ENCODE data around the gene LRRC72.

The LRRC72 gene

GRCh38 chr7:16526742-16527540 is at the start of gene LRRC72:
Gene LRRC72 (plus strand): TSS chr7:16526825. CDS start chr7:16526953, 128 bp downstream.
- Histone ChIP-seq H3K9me3 (ENCODE audit: control insufficient read depth, insufficient read depth, low read length) (no peaks in the 10 kb centered on the region), H3K4me3 (ENCODE audit: low read length) (no peak within 1 kb of the TSS), H3K27ac (ENCODE audit: low read length) (no peak within 1 kb of the TSS), H3K4me1 (ENCODE audit: control insufficient read depth, insufficient read depth, low read length) (peaks cover 1% of the 10 kb centered on the region; the same call in 1 of the 2 replicates), H3K36me3 (ENCODE audit: control insufficient read depth, insufficient read depth, low read length) (no peaks in the 10 kb centered on the region), H3K27me3 (ENCODE audit: control insufficient read depth, insufficient read depth, low read length) (no peaks in the 10 kb centered on the region)
- WGBS (ENCODE audit: insufficient coverage, insufficient read length): no CpG with 5 or more reads among the region's 31 CpGs
- DNase-seq (ENCODE audit: low read depth, low spot score): no peak

GRCh38 chr7:16479161-16479560 is 47.5 kb upstream of the LRRC72 start:
- H3K27ac ChIP-seq (ENCODE audit: low read length): no peak overlapping the region
- no peaks in the 10 kb centered on the region for H3K4me1 ChIP-seq (ENCODE audit: control insufficient read depth, insufficient read depth, low read length)
- H3K36me3 ChIP-seq (ENCODE audit: control insufficient read depth, insufficient read depth, low read length): no peaks in the 10 kb centered on the region
- no peaks in the 10 kb centered on the region for H3K27me3 ChIP-seq (ENCODE audit: control insufficient read depth, insufficient read depth, low read length)
- no peak overlapping the region for H3K4me3 ChIP-seq (ENCODE audit: low read length)
- H3K9me3 ChIP-seq (ENCODE audit: control insufficient read depth, insufficient read depth, low read length): no peaks in the 10 kb centered on the region
- no CpG with 5 or more reads among the region's 4 CpGs for WGBS (ENCODE audit: insufficient coverage, insufficient read length)
- no peak for DNase-seq (ENCODE audit: low read depth, low spot score)

- no peaks in the 10 kb centered on the region for H3K27me3 ChIP-seq (ENCODE audit: control insufficient read depth, insufficient read depth, low read length)
- WGBS (ENCODE audit: insufficient coverage, insufficient read length): 100% methylated on average over 4 of the region's 7 CpGs
Measured at GRCh38 chr7:16479591-16479990, 47.0 kb upstream of the LRRC72 start.

DNA sequence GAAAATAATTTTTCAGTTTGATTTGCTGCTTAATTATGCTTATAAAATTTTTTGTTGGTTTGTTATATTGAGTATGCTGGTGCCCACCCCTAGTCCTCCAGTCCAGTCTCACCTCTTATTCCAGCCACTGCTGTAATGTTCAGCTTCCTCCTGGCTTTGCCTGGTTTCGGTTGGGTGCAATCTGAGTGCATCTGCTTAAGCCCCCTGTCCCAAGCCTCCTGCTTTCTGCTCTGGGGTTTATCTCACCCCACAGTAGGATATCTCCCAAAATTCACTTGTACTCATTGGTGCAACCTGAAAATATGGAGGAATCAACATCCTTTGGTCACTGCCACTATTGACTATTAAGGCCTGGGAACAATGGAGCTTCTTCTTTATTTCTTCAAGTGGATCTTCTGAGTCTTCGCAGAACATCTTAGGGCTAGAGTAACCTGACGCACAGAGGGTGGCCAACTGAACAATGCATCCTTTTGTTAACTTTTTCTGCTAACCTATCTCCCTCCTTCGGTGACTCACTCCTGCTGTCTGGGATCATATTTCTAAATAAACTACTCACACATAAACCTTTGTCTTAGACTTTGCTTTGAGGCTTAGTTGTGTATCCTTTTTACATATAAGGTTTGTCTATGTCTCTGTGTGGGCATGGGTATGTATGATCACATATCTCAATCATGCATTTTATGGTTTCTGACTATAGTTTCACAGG is 42.0 kb upstream of the LRRC72 start:
- H3K27ac ChIP-seq (ENCODE audit: low read length): no peak overlapping the region
- H3K4me1 ChIP-seq (ENCODE audit: control insufficient read depth, insufficient read depth, low read length): no peaks in the 10 kb centered on the region
- no peaks in the 10 kb centered on the region for H3K27me3 ChIP-seq (ENCODE audit: control insufficient read depth, insufficient read depth, low read length)
- H3K36me3 ChIP-seq (ENCODE audit: control insufficient read depth, insufficient read depth, low read length): no peaks in the 10 kb centered on the region
- WGBS (ENCODE audit: insufficient coverage, insufficient read length): no CpG with 5 or more reads among the region's 4 CpGs
- DNase-seq (ENCODE audit: low read depth, low spot score): no peak
- no peak overlapping the region for H3K4me3 ChIP-seq (ENCODE audit: low read length)
- H3K9me3 ChIP-seq (ENCODE audit: control insufficient read depth, insufficient read depth, low read length): no peaks in the 10 kb centered on the region

More at GRCh38 chr7:16479591-16479990, 47.0 kb upstream of the LRRC72 start:
- Histone ChIP-seq H3K4me1 (ENCODE audit: control insufficient read depth, insufficient read depth, low read length) (no peaks in the 10 kb centered on the region), H3K4me3 (ENCODE audit: low read length) (no peak overlapping the region), H3K27ac (ENCODE audit: low read length) (no peak overlapping the region), H3K36me3 (ENCODE audit: control insufficient read depth, insufficient read depth, low read length) (no peaks in the 10 kb centered on the region), H3K9me3 (ENCODE audit: control insufficient read depth, insufficient read depth, low read length) (no peaks in the 10 kb centered on the region)
- DNase-seq (ENCODE audit: low read depth, low spot score): no peak

DNA sequence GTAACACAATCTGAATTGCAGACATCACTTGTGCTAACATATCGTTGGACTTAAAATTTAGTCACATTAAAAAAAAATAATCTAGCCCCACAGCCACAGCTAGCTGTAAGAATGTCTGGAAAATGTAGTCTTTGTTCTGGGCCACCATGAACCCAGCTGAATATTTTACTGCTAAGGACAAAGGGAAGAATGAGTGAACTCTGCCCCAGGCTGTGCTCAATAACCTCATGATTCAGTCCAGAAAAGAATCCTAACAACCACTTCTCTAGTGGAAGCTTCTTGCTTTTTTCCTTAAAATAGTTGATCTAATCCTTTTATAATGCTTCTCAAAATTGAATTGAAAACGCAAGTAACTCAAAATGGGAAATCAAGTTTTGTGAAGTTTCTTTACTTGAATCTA is 35.5 kb upstream of the LRRC72 start:
- Histone ChIP-seq H3K4me1 (ENCODE audit: control insufficient read depth, insufficient read depth, low read length) (no peaks in the 10 kb centered on the region), H3K36me3 (ENCODE audit: control insufficient read depth, insufficient read depth, low read length) (no peaks in the 10 kb centered on the region), H3K9me3 (ENCODE audit: control insufficient read depth, insufficient read depth, low read length) (no peaks in the 10 kb centered on the region), H3K27ac (ENCODE audit: low read length) (no peak overlapping the region), H3K4me3 (ENCODE audit: low read length) (no peak overlapping the region), H3K27me3 (ENCODE audit: control insufficient read depth, insufficient read depth, low read length) (no peaks in the 10 kb centered on the region)
- WGBS (ENCODE audit: insufficient coverage, insufficient read length): no CpG with 5 or more reads among the region's 2 CpGs
- no peak for DNase-seq (ENCODE audit: low read depth, low spot score)

DNA sequence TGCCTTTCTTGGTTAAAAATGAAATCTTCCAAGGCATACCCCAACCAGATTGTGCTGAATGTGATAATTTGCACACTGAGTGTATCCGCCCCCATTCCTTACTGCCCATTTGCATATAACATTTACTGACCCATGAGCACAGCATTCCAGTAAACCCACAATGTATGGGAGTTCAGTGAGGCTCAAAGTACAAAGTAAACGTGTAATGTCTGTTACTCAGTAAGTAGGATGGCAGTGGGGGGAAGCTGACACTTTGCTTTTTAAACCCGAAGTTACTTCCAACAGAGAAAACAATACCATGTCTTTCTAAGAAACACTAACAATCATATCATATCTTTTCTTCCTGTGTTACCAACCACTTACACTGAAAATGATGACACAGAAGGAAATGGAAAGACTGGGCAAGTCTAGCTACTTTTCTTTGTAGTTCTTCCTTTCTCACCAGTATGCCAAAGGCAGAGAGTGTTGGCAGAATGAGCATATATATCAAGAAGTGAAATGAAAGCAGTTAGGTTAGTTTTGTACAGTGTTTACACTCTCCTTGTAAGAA is 34.0 kb upstream of the LRRC72 start:
- Histone ChIP-seq H3K9me3 (ENCODE audit: control insufficient read depth, insufficient read depth, low read length) (no peaks in the 10 kb centered on the region), H3K36me3 (ENCODE audit: control insufficient read depth, insufficient read depth, low read length) (no peaks in the 10 kb centered on the region), H3K27me3 (ENCODE audit: control insufficient read depth, insufficient read depth, low read length) (no peaks in the 10 kb centered on the region), H3K27ac (ENCODE audit: low read length) (no peak overlapping the region), H3K4me3 (ENCODE audit: low read length) (no peak overlapping the region), H3K4me1 (ENCODE audit: control insufficient read depth, insufficient read depth, low read length) (no peaks in the 10 kb centered on the region)
- DNase-seq (ENCODE audit: low read depth, low spot score): no peak
- WGBS (ENCODE audit: insufficient coverage, insufficient read length): no CpG with 5 or more reads among the region's 3 CpGs

DNA sequence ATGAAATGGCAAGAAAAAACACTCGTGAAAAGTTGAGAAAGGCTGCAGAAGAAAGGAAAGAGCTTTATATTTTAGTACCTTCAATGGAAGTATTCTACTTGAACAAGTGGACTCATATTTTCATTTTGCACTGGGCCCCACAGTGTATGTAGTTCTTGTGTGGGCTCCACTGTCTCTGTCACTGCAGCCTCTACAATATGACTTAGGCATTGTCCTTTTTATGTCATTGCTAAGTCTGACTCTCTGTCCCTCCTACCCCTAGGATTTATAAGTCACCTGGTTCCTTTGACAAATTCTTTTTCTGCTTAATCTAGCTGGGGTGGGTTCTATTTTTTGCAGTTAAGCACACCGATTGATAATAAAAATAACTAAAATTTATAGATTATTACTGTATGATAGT is 33.4 kb upstream of the LRRC72 start:
- DNase-seq (ENCODE audit: low read depth, low spot score): no peak
- H3K36me3 ChIP-seq (ENCODE audit: control insufficient read depth, insufficient read depth, low read length): no peaks in the 10 kb centered on the region
- no peaks in the 10 kb centered on the region for H3K9me3 ChIP-seq (ENCODE audit: control insufficient read depth, insufficient read depth, low read length)
- no CpG with 5 or more reads among the region's 2 CpGs for WGBS (ENCODE audit: insufficient coverage, insufficient read length)
- H3K27ac ChIP-seq (ENCODE audit: low read length): no peak overlapping the region
- H3K27me3 ChIP-seq (ENCODE audit: control insufficient read depth, insufficient read depth, low read length): no peaks in the 10 kb centered on the region
- H3K4me3 ChIP-seq (ENCODE audit: low read length): no peak overlapping the region
- no peaks in the 10 kb centered on the region for H3K4me1 ChIP-seq (ENCODE audit: control insufficient read depth, insufficient read depth, low read length)

DNA sequence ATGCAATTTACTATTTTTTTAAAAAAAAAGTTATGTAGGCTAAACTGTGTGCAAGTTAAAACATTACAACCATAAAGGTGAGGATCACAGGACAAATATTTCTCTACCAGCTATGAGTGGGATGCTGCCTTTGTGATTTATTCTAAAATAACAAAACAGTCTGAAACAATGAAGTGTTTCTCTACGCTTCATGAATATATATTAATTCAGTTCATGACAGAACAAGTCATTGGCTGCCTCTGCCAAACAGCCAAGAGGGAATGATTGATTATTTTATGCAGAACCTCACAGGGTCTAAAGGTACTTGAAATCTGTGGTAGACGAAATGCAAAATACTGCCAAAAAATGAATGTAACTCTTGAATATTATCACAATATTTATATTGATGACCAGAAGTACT is 32.1 kb upstream of the LRRC72 start:
- DNase-seq (ENCODE audit: low read depth, low spot score): no peak
- H3K4me3 ChIP-seq (ENCODE audit: low read length): no peak overlapping the region
- no peak overlapping the region for H3K27ac ChIP-seq (ENCODE audit: low read length)
- no peaks in the 10 kb centered on the region for H3K4me1 ChIP-seq (ENCODE audit: control insufficient read depth, insufficient read depth, low read length)
- no peaks in the 10 kb centered on the region for H3K36me3 ChIP-seq (ENCODE audit: control insufficient read depth, insufficient read depth, low read length)
- H3K9me3 ChIP-seq (ENCODE audit: control insufficient read depth, insufficient read depth, low read length): no peaks in the 10 kb centered on the region
- H3K27me3 ChIP-seq (ENCODE audit: control insufficient read depth, insufficient read depth, low read length): no peaks in the 10 kb centered on the region
- no CpG with 5 or more reads among the region's 2 CpGs for WGBS (ENCODE audit: insufficient coverage, insufficient read length)

DNA sequence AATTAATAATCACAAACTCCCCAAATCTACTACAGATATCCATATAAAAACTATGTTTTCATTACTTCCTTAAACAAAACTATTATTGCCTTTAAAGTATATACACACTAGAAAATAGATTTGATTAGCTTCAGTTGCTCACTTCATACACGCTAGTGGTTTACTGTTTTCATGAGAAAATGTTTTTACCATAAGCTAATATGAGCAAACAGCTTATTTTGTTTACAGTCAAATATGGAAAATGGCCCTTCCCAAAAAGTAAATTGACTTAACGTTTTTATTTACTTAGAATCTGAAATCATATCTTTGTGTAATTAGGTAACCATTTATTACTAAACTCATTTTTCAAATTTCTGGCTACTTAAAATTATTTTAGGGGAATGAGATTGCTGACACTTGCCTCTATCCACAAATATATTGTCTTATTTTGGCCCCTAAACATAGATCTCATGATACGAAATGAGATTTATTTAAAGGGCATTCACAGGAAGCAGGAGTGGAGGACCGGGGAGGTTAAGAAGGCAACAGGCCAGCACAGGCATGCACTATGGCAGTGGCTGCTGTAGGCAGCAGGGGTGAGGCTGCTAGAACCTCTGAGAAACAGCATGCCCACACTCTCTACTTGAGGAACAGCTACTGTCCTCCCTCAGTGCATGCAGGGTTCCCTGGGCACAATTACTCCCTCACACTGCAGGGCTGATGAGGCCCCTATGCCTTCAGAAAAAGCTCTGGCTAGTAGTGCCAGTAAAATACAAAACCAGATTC is 31.5 kb upstream of the LRRC72 start:
- H3K27me3 ChIP-seq (ENCODE audit: control insufficient read depth, insufficient read depth, low read length): no peaks in the 10 kb centered on the region
- H3K9me3 ChIP-seq (ENCODE audit: control insufficient read depth, insufficient read depth, low read length): no peaks in the 10 kb centered on the region
- DNase-seq (ENCODE audit: low read depth, low spot score): no peak
- no peaks in the 10 kb centered on the region for H3K36me3 ChIP-seq (ENCODE audit: control insufficient read depth, insufficient read depth, low read length)
- no CpG with 5 or more reads among the region's 4 CpGs for WGBS (ENCODE audit: insufficient coverage, insufficient read length)
- no peaks in the 10 kb centered on the region for H3K4me1 ChIP-seq (ENCODE audit: control insufficient read depth, insufficient read depth, low read length)
- H3K4me3 ChIP-seq (ENCODE audit: low read length): no peak overlapping the region
- H3K27ac ChIP-seq (ENCODE audit: low read length): no peak overlapping the region

- Histone ChIP-seq H3K36me3 (ENCODE audit: control insufficient read depth, insufficient read depth, low read length) (no peaks in the 10 kb centered on the region), H3K4me3 (ENCODE audit: low read length) (no peak overlapping the region), H3K4me1 (ENCODE audit: control insufficient read depth, insufficient read depth, low read length) (no peaks in the 10 kb centered on the region), H3K27me3 (ENCODE audit: control insufficient read depth, insufficient read depth, low read length) (no peaks in the 10 kb centered on the region), H3K9me3 (ENCODE audit: control insufficient read depth, insufficient read depth, low read length) (no peaks in the 10 kb centered on the region), H3K27ac (ENCODE audit: low read length) (no peak overlapping the region)
- no peak for DNase-seq (ENCODE audit: low read depth, low spot score)
- WGBS (ENCODE audit: insufficient coverage, insufficient read length): no CpG with 5 or more reads among the region's 2 CpGs
Measured at GRCh38 chr7:16498122-16498521, 28.5 kb upstream of the LRRC72 start.
